Liver (tissue), 10 donors: ENCODE data around the gene GPR173. TPM values are rescaled to one million over a fixed set of nuclear protein-coding genes. Genes with fewer than 3 reads are reported as not detected.

Source experiments
- DNase-seq: peaks from one replicate; pipeline ENCODE4 v3.0.0-alpha.2; 2017; ENCODE audit warnings: low spot score
- H3K27ac ChIP-seq, 2 donors: one replicate each; pipeline ENCODE4 v1.7.0; 2013; ENCODE audit warnings: inconsistent platforms in 2 of 2, low read length in 2 of 2, control low read depth in 1 of 2, low read depth in 1 of 2, mild to moderate bottlenecking in 1 of 2
- H3K27me3 ChIP-seq, 4 donors: one replicate each; pipeline versions ENCODE4 v1.6.1 to v1.7.0; 2013; ENCODE audit warnings: low read length in 3 of 4, inconsistent platforms in 1 of 4, mild to moderate bottlenecking in 1 of 4, moderate library complexity in 1 of 4; ENCODE audit not compliant: control insufficient read depth in 4 of 4, insufficient read depth in 4 of 4
- H3K36me3 ChIP-seq, 4 donors: one replicate each; pipeline versions ENCODE4 v1.6.1 to v1.7.0; 2013; ENCODE audit warnings: low read length in 3 of 4, mild to moderate bottlenecking in 3 of 4, low read depth in 1 of 4, moderate library complexity in 1 of 4; ENCODE audit not compliant: control insufficient read depth in 4 of 4, insufficient read depth in 3 of 4
- H3K4me1 ChIP-seq, 4 donors: one replicate each; pipeline versions ENCODE4 v1.6.1 to v1.7.0; 2013; ENCODE audit warnings: low read length in 3 of 4, mild to moderate bottlenecking in 3 of 4, moderate library complexity in 1 of 4; ENCODE audit not compliant: control insufficient read depth in 4 of 4, insufficient read depth in 4 of 4
- H3K4me3 ChIP-seq, 3 donors: one replicate each; pipeline versions ENCODE4 v1.6.1 to v1.7.0; 2013; ENCODE audit warnings: low read length in 3 of 3, control low read depth in 1 of 3, low read depth in 1 of 3, mild to moderate bottlenecking in 1 of 3
- H3K9ac ChIP-seq, 2 donors: one replicate each; pipeline ENCODE4 v1.7.0; 2013; ENCODE audit warnings: low read length in 2 of 2, mild to moderate bottlenecking in 2 of 2, moderate library complexity in 2 of 2, control low read depth in 1 of 2, low read depth in 1 of 2
- H3K9me3 ChIP-seq, 4 donors: one replicate each; pipeline versions ENCODE4 v1.6.1 to v1.7.0; 2013; ENCODE audit warnings: low read length in 3 of 4; ENCODE audit not compliant: control insufficient read depth in 4 of 4
- EGR1 ChIP-seq, 2 donors: IDR thresholded peaks; 2 replicates each; pipeline ENCODE4 v1.6.1; 2016 to 2018; ENCODE audit warnings: antibody characterized with exemption in 2 of 2, low read depth in 2 of 2
- FOXA1 ChIP-seq: IDR thresholded peaks from 2 replicates; pipeline ENCODE4 v1.6.1; 2016; ENCODE audit warnings: antibody characterized with exemption
- FOXA2 ChIP-seq: IDR thresholded peaks from 2 replicates; pipeline ENCODE4 v1.6.1; 2016; ENCODE audit warnings: antibody characterized with exemption
- GABPA ChIP-seq, 2 donors: IDR thresholded peaks in 1 of 2; conservative IDR thresholded peaks in 1 of 2; 2 replicates each; pipeline ENCODE4 v1.6.1; 2016; ENCODE audit warnings: antibody characterized with exemption in 2 of 2, mild to moderate bottlenecking in 1 of 2, moderate library complexity in 1 of 2
- HNF4A ChIP-seq, 2 donors: conservative IDR thresholded peaks; 2 replicates each; pipeline ENCODE4 v1.6.1; 2016; ENCODE audit warnings: antibody characterized with exemption in 2 of 2, mild to moderate bottlenecking in 2 of 2
- HNF4G ChIP-seq: IDR thresholded peaks from 2 replicates; pipeline ENCODE4 v1.6.1; 2016; ENCODE audit warnings: antibody characterized with exemption
- JUND ChIP-seq, 2 donors: IDR thresholded peaks; 2 replicates each; pipeline ENCODE4 v1.6.1; 2016; ENCODE audit warnings: antibody characterized with exemption in 2 of 2
- NR2F2 ChIP-seq: IDR thresholded peaks from 2 replicates; pipeline ENCODE4 v1.6.1; 2016; ENCODE audit warnings: antibody characterized with exemption
- RAD21 ChIP-seq, 2 donors: IDR thresholded peaks; 2 replicates each; pipeline ENCODE4 v1.6.1; 2016; ENCODE audit warnings: antibody characterized with exemption in 2 of 2, mild to moderate bottlenecking in 2 of 2
- RXRA ChIP-seq, 2 donors: IDR thresholded peaks; 2 replicates each; pipeline ENCODE4 v1.6.1; 2017 to 2018; ENCODE audit warnings: antibody characterized with exemption in 2 of 2, mild to moderate bottlenecking in 1 of 2
- SP1 ChIP-seq: IDR thresholded peaks from 2 replicates; pipeline ENCODE4 v1.6.1; 2018; ENCODE audit warnings: antibody characterized with exemption, mild to moderate bottlenecking
- TAF1 ChIP-seq: conservative IDR thresholded peaks from 2 replicates; pipeline ENCODE4 v1.6.1; 2016; ENCODE audit warnings: antibody characterized with exemption, mild to moderate bottlenecking
- YY1 ChIP-seq: IDR thresholded peaks from 2 replicates; pipeline ENCODE4 v1.6.1; 2016; ENCODE audit warnings: antibody characterized with exemption, mild to moderate bottlenecking
- WGBS: extraction: QIAGEN DNeasy Blood & Tissue Kit; methylation state at CpG from one replicate; pipeline ENCODE4 v1.1.7; 2013; 5-methylcytosine and 5-hydroxymethylcytosine counted together
- polyA plus RNA-seq, 2 donors: library from polyadenylated mRNA; stranded (reverse) in 1 of 2; unstranded in 1 of 2; fragments of 200-250 nt in 1 of 2; fragments of >200 nt in 1 of 2; fragmentation: Nextera tagmentation in 1 of 2; extraction: Ambion mirVana in 1 of 2; gene quantifications; one replicate each; pipeline versions ENCODE4 v1.2.1 to v1.2.3, GENCODE V29; 2013 to 2015
- small RNA-seq: library from RNA; depleted of rRNA; stranded (forward); fragments of <200 nt; gene quantifications from one replicate; pipeline ENCODE3, GENCODE V24; 2014
- total RNA-seq, 2 donors: library from RNA; depleted of rRNA; stranded (reverse); fragments of >200 nt; gene quantifications; one replicate each; pipeline ENCODE4 v1.2.3, GENCODE V29; 2014
- TF ChIP-seq, protein P1 (sequence below): IDR thresholded peaks from 2 replicates; pipeline ENCODE4 v1.6.1; 2016; ENCODE audit warnings: antibody characterized with exemption
- TF ChIP-seq, protein P2 (sequence below): IDR thresholded peaks from 2 replicates; pipeline ENCODE4 v1.6.1; 2016; ENCODE audit warnings: antibody characterized with exemption, mild to moderate bottlenecking
- TF ChIP-seq, protein P3 (sequence below): fragments of 150-350 bp; IDR thresholded peaks from 2 replicates; pipeline ENCODE4 v1.5.1; 2017; ENCODE audit warnings: improper control_type of control experiment, low read depth, low read length; ENCODE audit not compliant: missing input control
- TF ChIP-seq, protein P4 (sequence below): IDR thresholded peaks from 2 replicates; pipeline ENCODE4 v1.6.1; 2016; ENCODE audit warnings: antibody characterized with exemption
- donor health status: healthy.
- donor health status: healthy.
- donor health status: healthy.
- donor health status: healthy.
- donor health status: healthy.

Gene GPR173
- total and polyA plus RNA-seq, 4 donors = 0.07 to 0.61 (median 0.25) TPM; not detected in 1

DNA sequence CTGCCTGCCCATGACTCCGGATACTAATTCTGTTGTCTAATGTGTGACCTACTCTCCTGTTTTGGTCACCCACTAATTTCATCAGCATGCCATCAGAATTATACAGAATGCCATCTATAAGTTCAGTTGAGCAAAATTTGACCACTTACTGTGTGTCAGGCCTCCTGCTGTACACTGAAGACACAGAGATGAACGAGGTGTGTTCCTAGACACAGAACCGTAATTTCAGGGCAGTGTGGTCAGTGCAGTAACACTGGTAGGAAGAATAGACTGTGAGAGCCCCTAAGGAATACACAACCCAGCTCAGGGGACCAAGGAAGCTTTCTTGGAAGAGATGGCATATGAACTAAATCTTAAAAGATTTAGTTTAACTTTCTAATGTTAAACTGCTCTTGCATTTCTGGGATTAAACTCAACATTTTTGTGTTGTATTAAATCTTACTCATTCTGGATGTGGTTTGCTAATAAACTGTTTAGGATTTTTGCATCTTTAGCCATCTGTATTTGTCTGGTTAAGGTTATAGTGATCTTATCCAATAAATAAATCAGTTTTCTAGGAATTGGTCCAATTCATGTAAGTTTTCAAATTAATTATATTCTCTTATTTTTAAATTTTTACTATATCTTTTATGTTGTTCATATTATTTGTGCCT is 79.6 kb downstream of the GPR173 start:
- no peak for TF ChIP-seq HNF4A (conservative IDR thresholded peaks at IDR 0.05)
- TF ChIP-seq NR2F2 = no peak
- no peak for TF ChIP-seq TAF1
- no peak for TF ChIP-seq FOXA2
- TF ChIP-seq, protein P1, sequence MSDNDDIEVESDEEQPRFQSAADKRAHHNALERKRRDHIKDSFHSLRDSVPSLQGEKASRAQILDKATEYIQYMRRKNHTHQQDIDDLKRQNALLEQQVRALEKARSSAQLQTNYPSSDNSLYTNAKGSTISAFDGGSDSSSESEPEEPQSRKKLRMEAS = no peak
- no peak for TF ChIP-seq EGR1 (IDR thresholded peaks at IDR 0.05; ENCODE audit: low read depth in 2 of 2)
- no peak for TF ChIP-seq SP1
- no peak for TF ChIP-seq RAD21 (IDR thresholded peaks at IDR 0.05)
- no peak for TF ChIP-seq JUND (IDR thresholded peaks at IDR 0.05)
- TF ChIP-seq, protein P2, sequence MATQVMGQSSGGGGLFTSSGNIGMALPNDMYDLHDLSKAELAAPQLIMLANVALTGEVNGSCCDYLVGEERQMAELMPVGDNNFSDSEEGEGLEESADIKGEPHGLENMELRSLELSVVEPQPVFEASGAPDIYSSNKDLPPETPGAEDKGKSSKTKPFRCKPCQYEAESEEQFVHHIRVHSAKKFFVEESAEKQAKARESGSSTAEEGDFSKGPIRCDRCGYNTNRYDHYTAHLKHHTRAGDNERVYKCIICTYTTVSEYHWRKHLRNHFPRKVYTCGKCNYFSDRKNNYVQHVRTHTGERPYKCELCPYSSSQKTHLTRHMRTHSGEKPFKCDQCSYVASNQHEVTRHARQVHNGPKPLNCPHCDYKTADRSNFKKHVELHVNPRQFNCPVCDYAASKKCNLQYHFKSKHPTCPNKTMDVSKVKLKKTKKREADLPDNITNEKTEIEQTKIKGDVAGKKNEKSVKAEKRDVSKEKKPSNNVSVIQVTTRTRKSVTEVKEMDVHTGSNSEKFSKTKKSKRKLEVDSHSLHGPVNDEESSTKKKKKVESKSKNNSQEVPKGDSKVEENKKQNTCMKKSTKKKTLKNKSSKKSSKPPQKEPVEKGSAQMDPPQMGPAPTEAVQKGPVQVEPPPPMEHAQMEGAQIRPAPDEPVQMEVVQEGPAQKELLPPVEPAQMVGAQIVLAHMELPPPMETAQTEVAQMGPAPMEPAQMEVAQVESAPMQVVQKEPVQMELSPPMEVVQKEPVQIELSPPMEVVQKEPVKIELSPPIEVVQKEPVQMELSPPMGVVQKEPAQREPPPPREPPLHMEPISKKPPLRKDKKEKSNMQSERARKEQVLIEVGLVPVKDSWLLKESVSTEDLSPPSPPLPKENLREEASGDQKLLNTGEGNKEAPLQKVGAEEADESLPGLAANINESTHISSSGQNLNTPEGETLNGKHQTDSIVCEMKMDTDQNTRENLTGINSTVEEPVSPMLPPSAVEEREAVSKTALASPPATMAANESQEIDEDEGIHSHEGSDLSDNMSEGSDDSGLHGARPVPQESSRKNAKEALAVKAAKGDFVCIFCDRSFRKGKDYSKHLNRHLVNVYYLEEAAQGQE = no peak
- TF ChIP-seq YY1 = no peak
- no peak for TF ChIP-seq HNF4G
- TF ChIP-seq GABPA (IDR thresholded peaks at IDR 0.05 in 1 of 2, conservative IDR thresholded peaks at IDR 0.05 in 1 of 2) = no peak
- TF ChIP-seq RXRA (IDR thresholded peaks at IDR 0.05) = no peak
- TF ChIP-seq, protein P3, sequence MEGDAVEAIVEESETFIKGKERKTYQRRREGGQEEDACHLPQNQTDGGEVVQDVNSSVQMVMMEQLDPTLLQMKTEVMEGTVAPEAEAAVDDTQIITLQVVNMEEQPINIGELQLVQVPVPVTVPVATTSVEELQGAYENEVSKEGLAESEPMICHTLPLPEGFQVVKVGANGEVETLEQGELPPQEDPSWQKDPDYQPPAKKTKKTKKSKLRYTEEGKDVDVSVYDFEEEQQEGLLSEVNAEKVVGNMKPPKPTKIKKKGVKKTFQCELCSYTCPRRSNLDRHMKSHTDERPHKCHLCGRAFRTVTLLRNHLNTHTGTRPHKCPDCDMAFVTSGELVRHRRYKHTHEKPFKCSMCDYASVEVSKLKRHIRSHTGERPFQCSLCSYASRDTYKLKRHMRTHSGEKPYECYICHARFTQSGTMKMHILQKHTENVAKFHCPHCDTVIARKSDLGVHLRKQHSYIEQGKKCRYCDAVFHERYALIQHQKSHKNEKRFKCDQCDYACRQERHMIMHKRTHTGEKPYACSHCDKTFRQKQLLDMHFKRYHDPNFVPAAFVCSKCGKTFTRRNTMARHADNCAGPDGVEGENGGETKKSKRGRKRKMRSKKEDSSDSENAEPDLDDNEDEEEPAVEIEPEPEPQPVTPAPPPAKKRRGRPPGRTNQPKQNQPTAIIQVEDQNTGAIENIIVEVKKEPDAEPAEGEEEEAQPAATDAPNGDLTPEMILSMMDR = no peak
- TF ChIP-seq, protein P4, sequence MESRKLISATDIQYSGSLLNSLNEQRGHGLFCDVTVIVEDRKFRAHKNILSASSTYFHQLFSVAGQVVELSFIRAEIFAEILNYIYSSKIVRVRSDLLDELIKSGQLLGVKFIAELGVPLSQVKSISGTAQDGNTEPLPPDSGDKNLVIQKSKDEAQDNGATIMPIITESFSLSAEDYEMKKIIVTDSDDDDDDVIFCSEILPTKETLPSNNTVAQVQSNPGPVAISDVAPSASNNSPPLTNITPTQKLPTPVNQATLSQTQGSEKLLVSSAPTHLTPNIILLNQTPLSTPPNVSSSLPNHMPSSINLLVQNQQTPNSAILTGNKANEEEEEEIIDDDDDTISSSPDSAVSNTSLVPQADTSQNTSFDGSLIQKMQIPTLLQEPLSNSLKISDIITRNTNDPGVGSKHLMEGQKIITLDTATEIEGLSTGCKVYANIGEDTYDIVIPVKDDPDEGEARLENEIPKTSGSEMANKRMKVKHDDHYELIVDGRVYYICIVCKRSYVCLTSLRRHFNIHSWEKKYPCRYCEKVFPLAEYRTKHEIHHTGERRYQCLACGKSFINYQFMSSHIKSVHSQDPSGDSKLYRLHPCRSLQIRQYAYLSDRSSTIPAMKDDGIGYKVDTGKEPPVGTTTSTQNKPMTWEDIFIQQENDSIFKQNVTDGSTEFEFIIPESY = no peak
- no peak for TF ChIP-seq FOXA1
- Histone ChIP-seq H3K4me3 (no peak overlapping the region), H3K4me1 (no peaks in the 10 kb centered on the region), H3K9ac (no peak overlapping the region), H3K36me3 (peaks cover 0 to 2% (median 0%) of the 10 kb centered on the region in 4 donors), H3K9me3 (no peaks in the 10 kb centered on the region), H3K27me3 (no peaks in the 10 kb centered on the region), H3K27ac (no peak overlapping the region)
- 96% methylated on average over 3 of the region's 3 CpGs for WGBS
- no peak for DNase-seq

Small RNAs within 50 kb of the gene (small RNA-seq; reads per million reads assigned to genes)
- not detected for gene AL591212.2

Other genes with a start within 250 kb of the GPR173 start
- not detected for gene XAGE5, start 237.5 kb upstream of the GPR173 start, total RNA-seq
- gene XAGE5, start 237.5 kb upstream of the GPR173 start, polyA plus RNA-seq = not detected
- gene XAGE3, start 180.7 kb upstream of the GPR173 start, total RNA-seq = not detected
- gene XAGE3, start 180.7 kb upstream of the GPR173 start, polyA plus RNA-seq = under 1 TPM in 1 of 2 donors, not detected in 1; 0.61 TPM
- 1 to 10 TPM; 3.5 to 8.8 TPM for gene FAM156B, start 151.5 kb upstream of the GPR173 start, total RNA-seq
- gene FAM156B, start 151.5 kb upstream of the GPR173 start, polyA plus RNA-seq = 1 to 10 TPM; 4.2 to 5.2 TPM
- gene FAM156A, start 90.3 kb upstream of the GPR173 start, total RNA-seq = 10 to 100 TPM in 1 of 2 donors, 1 to 10 TPM in 1; 2.7 to 12.6 TPM
- 1 to 10 TPM; 4.1 to 7.7 TPM for gene FAM156A, start 90.3 kb upstream of the GPR173 start, polyA plus RNA-seq
- 1 to 10 TPM; 2.5 to 8.0 TPM for gene TSPYL2, start 33.6 kb downstream of the GPR173 start, total RNA-seq
- 1 to 10 TPM; 2.5 to 7.2 TPM for gene TSPYL2, start 33.6 kb downstream of the GPR173 start, polyA plus RNA-seq
- 10 to 100 TPM in 1 of 2 donors, 1 to 10 TPM in 1; 6.7 to 13.6 TPM for gene KANTR, start 45.4 kb downstream of the GPR173 start, total RNA-seq
- 1 to 10 TPM in 1 of 2 donors, under 1 TPM in 1; 0.44 to 2.7 TPM for gene KANTR, start 45.4 kb downstream of the GPR173 start, polyA plus RNA-seq
- 10 to 100 TPM; 39.2 to 74.7 TPM for gene KDM5C, start 176.4 kb downstream of the GPR173 start, total RNA-seq
- 10 to 100 TPM; 14.7 to 14.8 TPM for gene KDM5C, start 176.4 kb downstream of the GPR173 start, polyA plus RNA-seq
- gene IQSEC2, start 232.8 kb downstream of the GPR173 start, total RNA-seq = 1 to 10 TPM; 1.0 to 2.1 TPM
- 1 to 10 TPM in 1 of 2 donors, under 1 TPM in 1; 0.40 to 1.8 TPM for gene IQSEC2, start 232.8 kb downstream of the GPR173 start, polyA plus RNA-seq